Lung microvascular endothelial cell (primary cell): ENCODE results near the gene KLK8. TPM values are rescaled to one million over a fixed set of nuclear protein-coding genes. Genes with fewer than 3 reads are reported as not detected.

ENCODE experiments used
- DNase-seq, 2 donors: peaks; one replicate each; pipeline versions ENCODE4 v3.0.0 to v3.0.0-alpha.2; 2010; ENCODE audit warnings: low read depth in 2 of 2
- total RNA-seq: library from RNA; depleted of rRNA; stranded (reverse); fragments of >200 nt; gene quantifications from 2 replicates; pipeline ENCODE4 v1.2.1, GENCODE V29; 2014

Gene KLK8
- total RNA-seq: not detected in 2 replicates

GRCh38 chr19:51001515-51001914 lies at the start of gene KLK8:
KLK8 (minus strand) TSS chr19:51001604; CDS start chr19:51001167, 437 bp downstream.
- DNase-seq: no peak

- DNase-seq: no peak
Measured at GRCh38 chr19:51047031-51047335, 45.6 kb upstream of the KLK8 start.

GRCh38 chr19:51044327-51044726 lies 42.9 kb upstream of the KLK8 start:
- no peak for DNase-seq

- DNase-seq: no peak
Measured at GRCh38 chr19:51043497-51043896, 42.1 kb upstream of the KLK8 start.

- no peak for DNase-seq
Measured at GRCh38 chr19:51040151-51040550, 38.7 kb upstream of the KLK8 start.

GRCh38 chr19:51036519-51036918 lies 35.1 kb upstream of the KLK8 start:
- DNase-seq: no peak

- no peak for DNase-seq
Measured at GRCh38 chr19:51034704-51035103, 33.3 kb upstream of the KLK8 start, which contains the start of gene KLK12. KLK12 (minus strand) TSS chr19:51035002; CDS start chr19:51034621, 381 bp downstream.

GRCh38 chr19:51031880-51032225 lies 30.4 kb upstream of the KLK8 start:
- no peak for DNase-seq

- no peak for DNase-seq
Measured at GRCh38 chr19:51031220-51031879, 29.9 kb upstream of the KLK8 start.

GRCh38 chr19:51030631-51031030 lies 29.2 kb upstream of the KLK8 start:
- DNase-seq: no peak

- no peak for DNase-seq
Measured at GRCh38 chr19:51029718-51030117, 28.3 kb upstream of the KLK8 start.

- DNase-seq: no peak
Measured at GRCh38 chr19:51027873-51028272, 26.5 kb upstream of the KLK8 start.

GRCh38 chr19:51027126-51027806 lies 25.9 kb upstream of the KLK8 start:
- DNase-seq: no peak

- DNase-seq: no peak
Measured at GRCh38 chr19:51026554-51026831, 25.1 kb upstream of the KLK8 start, which contains the start of gene KLK11. KLK11 (minus strand) TSS chr19:51026616; CDS start chr19:51025631, 985 bp downstream.

- DNase-seq: no peak
Measured at GRCh38 chr19:51025809-51026553, 24.6 kb upstream of the KLK8 start.

- no peak for DNase-seq
Measured at GRCh38 chr19:51025401-51025800, 24.0 kb upstream of the KLK8 start.

GRCh38 chr19:51024924-51025323 lies 23.5 kb upstream of the KLK8 start:
- no peak for DNase-seq

- no peak for DNase-seq
Measured at GRCh38 chr19:51023946-51024345, 22.5 kb upstream of the KLK8 start.

- DNase-seq: no peak
Measured at GRCh38 chr19:51022526-51022925, 21.1 kb upstream of the KLK8 start.

- peak; percentile 60 to 63 for DNase-seq
Measured at GRCh38 chr19:51020988-51021651, 19.7 kb upstream of the KLK8 start.

GRCh38 chr19:51019544-51019925 lies 18.1 kb upstream of the KLK8 start, which contains the start of gene KLK10:
KLK10 (minus strand) TSS chr19:51019709; CDS start chr19:51019130, 579 bp downstream.
- no peak for DNase-seq
